OCI-LY7 (cell line): ENCODE results near the gene SMAGP. TPM values are rescaled to one million over a fixed set of nuclear protein-coding genes. Genes with fewer than 3 reads are reported as not detected.

Experiments
- BruUV-seq: library from RNA; stranded (reverse); fragments of 400-500 nt; replicated peaks from 2 replicates; lab custom pipeline; 2021; lab: Mats Ljungman, UMichigan
- CTCF ChIA-PET: fragments of 300-600 bp; sonication (Branson Sonifier 250); formaldehyde crosslinking; loops from one replicate; lab custom pipeline; 2022; ENCODE audit warnings: antibody characterized with exemption; ENCODE audit not compliant: unreplicated experiment; lab: Charles Lee
- POLR2A ChIA-PET: fragments of 300-600 bp; sonication (Branson Sonifier 250); formaldehyde crosslinking; loops from one replicate; lab custom pipeline; 2022; ENCODE audit warnings: antibody characterized with exemption; lab: Charles Lee
- DNase-seq: peaks from one replicate; pipeline ENCODE4 v3.0.0-alpha.2; 2015; ENCODE audit warnings: low spot score
- H2AFZ ChIP-seq: fragments of 200-600 bp; sonication (generic), shearing (Covaris generic); 2 replicates; pipeline ENCODE4 v1.6.1; 2014; ENCODE audit warnings: mild to moderate bottlenecking, antibody characterized with exemption, low read length, moderate library complexity
- H3K27ac ChIP-seq: fragments of 200-600 bp; sonication (generic); 2 replicates; pipeline ENCODE4 v1.5.1; 2014; ENCODE audit warnings: mixed run types, low read depth, mild to moderate bottlenecking, moderate library complexity, low read length, inconsistent platforms; ENCODE audit not compliant: poor library complexity, severe bottlenecking
- H3K36me3 ChIP-seq: fragments of 200-600 bp; sonication (generic); 2 replicates; pipeline ENCODE4 v1.6.1; 2014; ENCODE audit warnings: mild to moderate bottlenecking, antibody characterized with exemption, low read length, moderate library complexity, mixed read lengths; ENCODE audit not compliant: insufficient read depth
- H3K4me1 ChIP-seq: fragments of 200-600 bp; sonication (generic); 2 replicates; pipeline ENCODE4 v1.5.1; 2014; ENCODE audit warnings: mild to moderate bottlenecking, low read length; ENCODE audit not compliant: insufficient read depth, poor library complexity, severe bottlenecking
- H3K4me2 ChIP-seq: fragments of 200-600 bp; sonication (generic); 2 replicates; pipeline ENCODE4 v1.6.1; 2014; ENCODE audit warnings: mild to moderate bottlenecking, low read length
- H3K4me3 ChIP-seq: fragments of 200-600 bp; sonication (generic); 2 replicates; pipeline ENCODE4 v1.5.1; 2014; ENCODE audit warnings: mild to moderate bottlenecking, low read depth, low read length; ENCODE audit not compliant: poor library complexity, severe bottlenecking
- H3K79me2 ChIP-seq: fragments of 200-600 bp; sonication (generic); 2 replicates; pipeline ENCODE4 v1.6.1; 2016; ENCODE audit warnings: low read depth, mild to moderate bottlenecking, low read length, moderate library complexity, mixed read lengths; ENCODE audit not compliant: insufficient read depth
- H3K9me2 ChIP-seq: fragments of 200-600 bp; sonication (generic); 2 replicates; pipeline ENCODE4 v1.6.1; 2016; ENCODE audit warnings: mild to moderate bottlenecking, low read length, mixed read lengths; ENCODE audit not compliant: insufficient read depth
- H3K9me3 ChIP-seq: fragments of 200-600 bp; sonication (generic); 2 replicates; pipeline ENCODE4 v1.6.1; 2014; ENCODE audit warnings: mild to moderate bottlenecking, mixed run types, low read length, mixed read lengths
- H4K20me1 ChIP-seq: fragments of 200-600 bp; sonication (generic); 2 replicates; pipeline ENCODE4 v1.6.1; 2014; ENCODE audit warnings: mild to moderate bottlenecking, antibody characterized with exemption, low read length, moderate library complexity, mixed read lengths; ENCODE audit not compliant: insufficient read depth
- CTCF ChIP-seq: fragments of 200-600 bp; sonication (generic); conservative IDR thresholded peaks from 2 replicates; pipeline ENCODE4 v1.5.1; 2014; ENCODE audit warnings: mild to moderate bottlenecking, antibody characterized with exemption, low read length, moderate library complexity, mixed read lengths
- EZH2phosphoT487 ChIP-seq: fragments of 200-600 bp; sonication (generic); IDR thresholded peaks from 2 replicates; pipeline ENCODE4 v1.6.1; 2018; ENCODE audit warnings: low read depth, borderline replicate concordance, mild to moderate bottlenecking, mixed run types, antibody characterized with exemption, low read length, moderate library complexity, mixed read lengths
- intact Hi-C: fragments of 100-400 bp; cut with micrococcal nuclease; formaldehyde crosslinking; loops from one replicate; pipeline ENCODE4 v1.10.0; 2022; ENCODE audit not compliant: unreplicated experiment
- total RNA-seq, 2 experiments: library from RNA; depleted of rRNA in 1 of 2; stranded (reverse); fragments of >200 nt in 1 of 2; shearing (Covaris generic) in 1 of 2; gene quantifications; 2 replicates each; pipeline ENCODE4 v1.2.3, GENCODE V29; 2014 to 2022

SMAGP gene
- total RNA-seq, 2 experiments from 2014 or later = 2.6 TPM; not detected in 1

GRCh38 chr12:51209259-51209658, 61.0 kb downstream of the SMAGP start:
- no peak overlapping the region for H3K4me3 ChIP-seq
- no peaks in the 10 kb centered on the region for H3K9me2 ChIP-seq
- H3K36me3 ChIP-seq = no peaks in the 10 kb centered on the region
- no peaks in the 10 kb centered on the region for H4K20me1 ChIP-seq
- DNase-seq = no peak
- ChIA-PET CTCF (no interaction called here), POLR2A (no interaction called here)
- no peaks in the 10 kb centered on the region for H3K4me1 ChIP-seq
- H3K79me2 ChIP-seq = no peaks in the 10 kb centered on the region
- no peaks in the 10 kb centered on the region for H3K9me3 ChIP-seq
- no TSS peak for BruUV-seq
- TF ChIP-seq EZH2phosphoT487 (no peak), CTCF (no peak)
- H3K4me2 ChIP-seq = no peak overlapping the region
- intact Hi-C loops = no loop called here
- H2AFZ ChIP-seq = no peak overlapping the region
- no peak overlapping the region for H3K27ac ChIP-seq

- Histone ChIP-seq H3K4me3 (no peak overlapping the region), H3K4me2 (no peak overlapping the region), H3K4me1 (no peaks in the 10 kb centered on the region), H2AFZ (no peak overlapping the region), H3K9me2 (no peaks in the 10 kb centered on the region), H4K20me1 (no peaks in the 10 kb centered on the region), H3K9me3 (no peaks in the 10 kb centered on the region), H3K27ac (no peak overlapping the region), H3K36me3 (no peaks in the 10 kb centered on the region), H3K79me2 (no peaks in the 10 kb centered on the region)
- no peak for DNase-seq
- intact Hi-C loops = no loop called here
- POLR2A ChIA-PET = no interaction called here
- no peak for TF ChIP-seq EZH2phosphoT487
- TF ChIP-seq CTCF = no peak
- CTCF ChIA-PET = no interaction called here
- no TSS peak for BruUV-seq
Observed at GRCh38 chr12:51208016-51208660, 62.1 kb downstream of the SMAGP start.

GRCh38 chr12:51205350-51205749, 64.9 kb downstream of the SMAGP start:
- POLR2A ChIA-PET = interaction anchor here (0.7 kb wide), 1 partner anchor 106 kb away, joined by 3 read pairs; no protein-coding TSS in a partner anchor
- H3K27ac ChIP-seq = no peak overlapping the region
- no TSS peak for BruUV-seq
- H3K4me2 ChIP-seq = no peak overlapping the region
- CTCF ChIA-PET = interaction anchor here (1.1 kb wide), 1 partner anchor 17 kb away, joined by 3 read pairs; no protein-coding TSS in a partner anchor
- H3K9me3 ChIP-seq = no peaks in the 10 kb centered on the region
- no peak for TF ChIP-seq EZH2phosphoT487
- TF ChIP-seq CTCF = no peak
- H4K20me1 ChIP-seq = no peaks in the 10 kb centered on the region
- no peaks in the 10 kb centered on the region for H3K4me1 ChIP-seq
- H2AFZ ChIP-seq = no peak overlapping the region
- H3K9me2 ChIP-seq = no peaks in the 10 kb centered on the region
- no peaks in the 10 kb centered on the region for H3K79me2 ChIP-seq
- no peak for DNase-seq
- H3K36me3 ChIP-seq = no peaks in the 10 kb centered on the region
- intact Hi-C loops = no loop called here
- H3K4me3 ChIP-seq = no peak overlapping the region
